ENCODE results near the gene CDC40.

- no peak for TF ChIP-seq CTCF (IDR thresholded peaks at IDR 0.05; ENCODE audit: low read length)
- TF ChIP-seq EZH2 (IDR thresholded peaks at IDR 0.05; ENCODE audit: borderline replicate concordance, low read length), result no peak
Measured at GRCh38 chr6:110190726-110191125, 10.5 kb downstream of the CDC40 start.
